ENCODE data around the gene CMTM4.

DNA sequence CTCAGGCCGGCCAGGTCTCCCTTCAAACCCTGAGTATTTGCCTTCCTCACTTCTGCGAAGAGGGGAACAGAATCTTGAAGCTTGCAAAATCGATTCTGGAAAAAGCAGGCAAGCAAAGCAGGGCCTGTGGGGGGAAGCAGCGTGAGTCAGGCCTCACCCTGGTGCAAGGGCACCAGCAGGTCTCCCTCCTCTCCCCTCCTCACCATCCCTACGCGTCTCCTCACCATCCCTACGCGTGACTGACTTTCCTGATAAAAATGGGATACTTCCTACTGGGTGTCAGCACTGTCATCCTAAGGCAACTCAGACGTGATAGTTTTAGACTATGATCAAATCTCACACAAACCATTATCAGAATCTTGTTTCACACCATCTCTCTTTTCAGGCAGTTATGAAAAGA, 80.0 kb downstream of the CMTM4 start:
- TF ChIP-seq, protein P1, sequence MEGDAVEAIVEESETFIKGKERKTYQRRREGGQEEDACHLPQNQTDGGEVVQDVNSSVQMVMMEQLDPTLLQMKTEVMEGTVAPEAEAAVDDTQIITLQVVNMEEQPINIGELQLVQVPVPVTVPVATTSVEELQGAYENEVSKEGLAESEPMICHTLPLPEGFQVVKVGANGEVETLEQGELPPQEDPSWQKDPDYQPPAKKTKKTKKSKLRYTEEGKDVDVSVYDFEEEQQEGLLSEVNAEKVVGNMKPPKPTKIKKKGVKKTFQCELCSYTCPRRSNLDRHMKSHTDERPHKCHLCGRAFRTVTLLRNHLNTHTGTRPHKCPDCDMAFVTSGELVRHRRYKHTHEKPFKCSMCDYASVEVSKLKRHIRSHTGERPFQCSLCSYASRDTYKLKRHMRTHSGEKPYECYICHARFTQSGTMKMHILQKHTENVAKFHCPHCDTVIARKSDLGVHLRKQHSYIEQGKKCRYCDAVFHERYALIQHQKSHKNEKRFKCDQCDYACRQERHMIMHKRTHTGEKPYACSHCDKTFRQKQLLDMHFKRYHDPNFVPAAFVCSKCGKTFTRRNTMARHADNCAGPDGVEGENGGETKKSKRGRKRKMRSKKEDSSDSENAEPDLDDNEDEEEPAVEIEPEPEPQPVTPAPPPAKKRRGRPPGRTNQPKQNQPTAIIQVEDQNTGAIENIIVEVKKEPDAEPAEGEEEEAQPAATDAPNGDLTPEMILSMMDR (IDR thresholded peaks at IDR 0.05): no peak
- no peak for TF ChIP-seq EP300 (IDR thresholded peaks at IDR 0.05)

Data from tibial nerve (tissue), 4 donors.